H9 (cell line): Measurements from ENCODE around the gene ANKS1B. TPM values are rescaled to one million over a fixed set of nuclear protein-coding genes. Genes with fewer than 3 reads are reported as not detected.

ENCODE experiments used
- DNase-seq: peaks from one replicate; pipeline ENCODE4 v3.0.0-alpha.2; 2017
- H2AFZ ChIP-seq: one replicate; pipeline ENCODE4 v1.6.1; 2013; ENCODE audit warnings: mild to moderate bottlenecking, low read length, control low read depth, moderate library complexity
- H2AK5ac ChIP-seq: 2 replicates; pipeline ENCODE4 v1.6.1; 2013; ENCODE audit warnings: low read length, control low read depth, mixed read lengths; ENCODE audit not compliant: insufficient read length
- H2BK120ac ChIP-seq: one replicate; pipeline ENCODE4 v1.6.1; 2013; ENCODE audit warnings: low read depth, mild to moderate bottlenecking, low read length, control low read depth, inconsistent platforms; ENCODE audit not compliant: poor library complexity, severe bottlenecking
- H2BK12ac ChIP-seq: 2 replicates; pipeline ENCODE4 v1.6.1; 2013; ENCODE audit warnings: low read length, control low read depth, mixed read lengths, low read depth; ENCODE audit not compliant: insufficient read length
- H2BK15ac ChIP-seq: 2 replicates; pipeline ENCODE4 v1.6.1; 2013; ENCODE audit warnings: low read depth, low read length, control low read depth
- H2BK20ac ChIP-seq: one replicate; pipeline ENCODE4 v1.6.1; 2013; ENCODE audit warnings: low read depth, mild to moderate bottlenecking, low read length, control low read depth, inconsistent platforms; ENCODE audit not compliant: poor library complexity, severe bottlenecking
- H2BK5ac ChIP-seq: 2 replicates; pipeline ENCODE4 v1.6.1; 2013; ENCODE audit warnings: low read length, control low read depth, mixed read lengths; ENCODE audit not compliant: insufficient read length
- H3K14ac ChIP-seq: 2 replicates; pipeline ENCODE4 v1.6.1; 2013; ENCODE audit warnings: low read length, control low read depth; ENCODE audit not compliant: insufficient read depth
- H3K18ac ChIP-seq: 2 replicates; pipeline ENCODE4 v1.6.1; 2013; ENCODE audit warnings: low read depth, mild to moderate bottlenecking, mixed read lengths, low read length, control low read depth; ENCODE audit not compliant: insufficient read length
- H3K23ac ChIP-seq: 2 replicates; pipeline ENCODE4 v1.6.1; 2013; ENCODE audit warnings: low read length, control low read depth, mixed read lengths, low read depth; ENCODE audit not compliant: insufficient read length
- H3K23me2 ChIP-seq: 2 replicates; pipeline ENCODE4 v1.6.1; 2013; ENCODE audit warnings: low read depth, mild to moderate bottlenecking, mixed read lengths, low read length, control low read depth; ENCODE audit not compliant: insufficient read length, poor library complexity, severe bottlenecking
- H3K27ac ChIP-seq: 2 replicates; pipeline ENCODE4 v1.5.1; 2013; ENCODE audit warnings: low read length, control low read depth, mixed read lengths, low read depth; ENCODE audit not compliant: insufficient read length
- H3K27me3 ChIP-seq: 2 replicates; pipeline ENCODE4 v1.6.1; 2013; ENCODE audit warnings: low read length, control low read depth, inconsistent platforms; ENCODE audit not compliant: insufficient read depth
- H3K4ac ChIP-seq: 2 replicates; pipeline ENCODE4 v1.6.1; 2013; ENCODE audit warnings: low read depth, mild to moderate bottlenecking, control low read depth, inconsistent platforms, low read length, moderate library complexity
- H3K4me1 ChIP-seq: 2 replicates; pipeline ENCODE4 v1.6.1; 2013; ENCODE audit warnings: low read length, control low read depth, inconsistent platforms; ENCODE audit not compliant: insufficient read depth
- H3K4me2 ChIP-seq: 2 replicates; pipeline ENCODE4 v1.6.1; 2013; ENCODE audit warnings: low read length, control low read depth, mixed read lengths; ENCODE audit not compliant: insufficient read length, insufficient read depth
- H3K56ac ChIP-seq: 2 replicates; pipeline ENCODE4 v1.6.1; 2013; ENCODE audit warnings: low read depth, mild to moderate bottlenecking, mixed read lengths, low read length, control low read depth; ENCODE audit not compliant: insufficient read length
- H3K79me1 ChIP-seq: 2 replicates; pipeline ENCODE4 v1.6.1; 2013; ENCODE audit warnings: low read depth, mild to moderate bottlenecking, moderate library complexity, low read length, control low read depth, inconsistent platforms; ENCODE audit not compliant: insufficient read depth, poor library complexity, severe bottlenecking
- H3K79me2 ChIP-seq: 2 replicates; pipeline ENCODE4 v1.6.1; 2013; ENCODE audit warnings: low read length, control low read depth, inconsistent platforms; ENCODE audit not compliant: insufficient read depth
- H3K9ac ChIP-seq: 2 replicates; pipeline ENCODE4 v1.6.1; 2013; ENCODE audit warnings: low read length, control low read depth, mixed read lengths; ENCODE audit not compliant: insufficient read length; ENCODE audit errors: extremely low read depth
- H3K9me3 ChIP-seq: one replicate; pipeline ENCODE4 v1.6.1; 2013; ENCODE audit warnings: low read depth, low read length, inconsistent platforms; ENCODE audit not compliant: control insufficient read depth
- H3T11ph ChIP-seq: one replicate; pipeline ENCODE4 v1.6.1; 2013; ENCODE audit warnings: mild to moderate bottlenecking, low read length, control low read depth, inconsistent platforms
- H4K20me1 ChIP-seq: one replicate; pipeline ENCODE4 v1.6.1; 2013; ENCODE audit not compliant: control insufficient read depth, insufficient read length, insufficient read depth
- H4K5ac ChIP-seq: 2 replicates; pipeline ENCODE4 v1.6.1; 2013; ENCODE audit warnings: low read depth, mild to moderate bottlenecking, mixed read lengths, low read length, control low read depth; ENCODE audit not compliant: insufficient read length
- H4K8ac ChIP-seq: replicated peaks from 2 replicates; pipeline ENCODE4 v1.6.1; 2013; ENCODE audit warnings: low read length, control low read depth, mixed read lengths, low read depth; ENCODE audit not compliant: insufficient read length
- H4K91ac ChIP-seq: 2 replicates; pipeline ENCODE4 v1.6.1; 2013; ENCODE audit warnings: low read depth, mild to moderate bottlenecking, moderate library complexity, mixed read lengths, low read length, control low read depth; ENCODE audit not compliant: insufficient read length
- H3K27ac Mint-ChIP-seq, 3 experiments: 2 replicates in 2 of 3; 3 replicates in 1 of 3; pipeline ENCODE4 v1.8.0; 2020 to 2021; ENCODE audit warnings: mixed read lengths in 3 of 3, mild to moderate bottlenecking in 1 of 3, moderate library complexity in 1 of 3
- H3K27me3 Mint-ChIP-seq: 2 replicates; pipeline ENCODE4 v1.8.0; 2021; ENCODE audit warnings: low read depth, mild to moderate bottlenecking, moderate library complexity, mixed read lengths
- H3K36me3 Mint-ChIP-seq, 3 experiments: 2 replicates in 2 of 3; 3 replicates in 1 of 3; pipeline ENCODE4 v1.8.0; 2020 to 2021; ENCODE audit warnings: low read depth in 3 of 3, mixed read lengths in 3 of 3; ENCODE audit not compliant: insufficient read depth in 1 of 3
- H3K4me1 Mint-ChIP-seq, 2 experiments: 2 replicates each; pipeline ENCODE4 v1.8.0; 2020; ENCODE audit warnings: mixed read lengths in 2 of 2
- H3K4me3 Mint-ChIP-seq, 2 experiments: 2 replicates in 1 of 2; 3 replicates in 1 of 2; pipeline ENCODE4 v1.8.0; 2020 to 2021; ENCODE audit warnings: mild to moderate bottlenecking in 2 of 2, mixed read lengths in 2 of 2, moderate library complexity in 1 of 2
- H3K9me3 Mint-ChIP-seq, 2 experiments: 2 replicates in 1 of 2; 3 replicates in 1 of 2; pipeline ENCODE4 v1.8.0; 2020; ENCODE audit warnings: mild to moderate bottlenecking in 2 of 2, mixed read lengths in 2 of 2, moderate library complexity in 1 of 2
- whole genome bisulfite sequencing: extraction: QIAGEN DNeasy Blood & Tissue Kit; methylation state at CpG from one replicate; pipeline ENCODE4 v1.1.7; 2013; ENCODE audit warnings: missing lambda C conversion rate, low lambda C conversion rate, mixed read lengths; ENCODE audit not compliant: insufficient read length; ENCODE audit errors: extremely low coverage; 5-methylcytosine and 5-hydroxymethylcytosine counted together
- total RNA-seq: library from RNA; stranded (reverse); gene quantifications from 2 replicates; pipeline ENCODE4 v1.2.1, GENCODE V29; 2021
- TF ChIP-seq, protein P1 (sequence below): fragments of 200-600 bp; sonication (generic); conservative IDR thresholded peaks from 3 replicates; pipeline ENCODE4 v1.8.0; 2021; ENCODE audit warnings: antibody characterized with exemption, mild to moderate bottlenecking

ANKS1B gene
- total RNA-seq, 1 experiment from 2014 or later, result 4.1 TPM

- Histone ChIP-seq H3K23me2 (no peaks in the 10 kb centered on the region), H2BK5ac (no peak overlapping the region), H2BK120ac (no peak overlapping the region), H3K23ac (no peak overlapping the region), H2AFZ (no peak overlapping the region), H3K18ac (no peak overlapping the region), H4K8ac (no peak overlapping the region), H4K91ac (no peak overlapping the region), H3K27me3 (no peaks in the 10 kb centered on the region), H2AK5ac (no peak overlapping the region), H2BK15ac (no peak overlapping the region), H2BK20ac (no peak overlapping the region), H3K4ac (no peak overlapping the region), H3K79me2 (no peaks in the 10 kb centered on the region), H3K56ac (no peak overlapping the region), H3K9ac (no peak overlapping the region), H4K5ac (no peak overlapping the region), H3K79me1 (no peaks in the 10 kb centered on the region), H3K4me2 (no peak overlapping the region), H3K9me3 (no peaks in the 10 kb centered on the region), H3K14ac (no peak overlapping the region), H3T11ph (no peak overlapping the region), H4K20me1 (no peaks in the 10 kb centered on the region), H3K4me1 (no peaks in the 10 kb centered on the region; the same call in 1 of the 2 replicates), H3K27ac (no peak overlapping the region), H2BK12ac (no peak overlapping the region)
- H3K4me3 Mint-ChIP-seq, result no peak overlapping the region
- DNase-seq, result no peak
- no peak overlapping the region for H3K27ac Mint-ChIP-seq
- WGBS, result no CpG with 5 or more reads among the region's 2 CpGs
- TF ChIP-seq, protein P1, sequence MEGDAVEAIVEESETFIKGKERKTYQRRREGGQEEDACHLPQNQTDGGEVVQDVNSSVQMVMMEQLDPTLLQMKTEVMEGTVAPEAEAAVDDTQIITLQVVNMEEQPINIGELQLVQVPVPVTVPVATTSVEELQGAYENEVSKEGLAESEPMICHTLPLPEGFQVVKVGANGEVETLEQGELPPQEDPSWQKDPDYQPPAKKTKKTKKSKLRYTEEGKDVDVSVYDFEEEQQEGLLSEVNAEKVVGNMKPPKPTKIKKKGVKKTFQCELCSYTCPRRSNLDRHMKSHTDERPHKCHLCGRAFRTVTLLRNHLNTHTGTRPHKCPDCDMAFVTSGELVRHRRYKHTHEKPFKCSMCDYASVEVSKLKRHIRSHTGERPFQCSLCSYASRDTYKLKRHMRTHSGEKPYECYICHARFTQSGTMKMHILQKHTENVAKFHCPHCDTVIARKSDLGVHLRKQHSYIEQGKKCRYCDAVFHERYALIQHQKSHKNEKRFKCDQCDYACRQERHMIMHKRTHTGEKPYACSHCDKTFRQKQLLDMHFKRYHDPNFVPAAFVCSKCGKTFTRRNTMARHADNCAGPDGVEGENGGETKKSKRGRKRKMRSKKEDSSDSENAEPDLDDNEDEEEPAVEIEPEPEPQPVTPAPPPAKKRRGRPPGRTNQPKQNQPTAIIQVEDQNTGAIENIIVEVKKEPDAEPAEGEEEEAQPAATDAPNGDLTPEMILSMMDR, result no peak
- H3K27me3 Mint-ChIP-seq, result no peaks in the 10 kb centered on the region
- H3K36me3 Mint-ChIP-seq, result no peaks in the 10 kb centered on the region
- H3K9me3 Mint-ChIP-seq, result no peaks in the 10 kb centered on the region
- H3K4me1 Mint-ChIP-seq, result no peaks in the 10 kb centered on the region
Observed at GRCh38 chr12:98793121-98793520, 1191.6 kb downstream of the ANKS1B start.
